ENCODE measurements around the gene DCUN1D1. TPM values are rescaled to one million over a fixed set of nuclear protein-coding genes. Genes with fewer than 3 reads are reported as not detected.

The DCUN1D1 gene
- total RNA-seq, 1 donor from 2014 or later, result 64.6 TPM

DNA sequence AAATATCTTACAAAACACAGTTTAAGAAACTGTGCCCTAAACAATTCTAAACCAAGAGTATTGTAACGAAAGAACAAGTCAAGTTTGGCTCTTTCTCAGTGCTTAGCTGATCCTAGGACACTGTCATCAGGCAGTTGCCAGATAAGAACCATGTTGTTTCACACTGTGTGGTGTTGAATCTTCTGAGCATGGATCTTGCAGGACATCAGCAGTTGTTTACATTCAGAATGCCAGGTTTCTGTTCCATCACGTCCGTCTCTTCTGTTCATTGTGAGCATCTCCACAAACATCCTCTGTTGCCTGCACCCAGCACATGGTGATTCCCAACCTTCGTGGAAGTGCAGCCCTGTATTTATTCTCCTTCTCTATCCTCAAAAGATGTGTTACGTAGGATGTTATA is 67.9 kb downstream of the DCUN1D1 start:
- Mint-ChIP-seq H3K4me3 (ENCODE audit: low read depth) (no peak overlapping the region), H3K36me3 (ENCODE audit: insufficient read depth) (peaks cover 14% of the 10 kb centered on the region), H3K9me3 (ENCODE audit: low read depth) (no peaks in the 10 kb centered on the region), H3K27ac (no peak overlapping the region), H3K4me1 (ENCODE audit: low read depth) (no peaks in the 10 kb centered on the region), H3K27me3 (no peaks in the 10 kb centered on the region)
- no peak for DNase-seq (ENCODE audit: low spot score, unreplicated experiment)
- TF ChIP-seq CTCF (IDR thresholded peaks at IDR 0.05; ENCODE audit: unreplicated experiment), result no peak

GRCh38 chr3:182911782-182912111 is 68.6 kb downstream of the DCUN1D1 start:
- Mint-ChIP-seq H3K36me3 (ENCODE audit: insufficient read depth) (peaks cover 14% of the 10 kb centered on the region), H3K4me3 (ENCODE audit: low read depth) (no peak overlapping the region), H3K27me3 (no peaks in the 10 kb centered on the region), H3K27ac (no peak overlapping the region), H3K4me1 (ENCODE audit: low read depth) (no peaks in the 10 kb centered on the region), H3K9me3 (ENCODE audit: low read depth) (no peaks in the 10 kb centered on the region)
- no peak for TF ChIP-seq CTCF (IDR thresholded peaks at IDR 0.05; ENCODE audit: unreplicated experiment)
- no peak for DNase-seq (ENCODE audit: low spot score, unreplicated experiment)

- peaks cover 16% of the 10 kb centered on the region for H3K36me3 Mint-ChIP-seq (ENCODE audit: insufficient read depth)
- no peak overlapping the region for H3K27ac Mint-ChIP-seq
- no peaks in the 10 kb centered on the region for H3K27me3 Mint-ChIP-seq
- H3K4me3 Mint-ChIP-seq (ENCODE audit: low read depth), result no peak overlapping the region
- no peaks in the 10 kb centered on the region for H3K4me1 Mint-ChIP-seq (ENCODE audit: low read depth)
- H3K9me3 Mint-ChIP-seq (ENCODE audit: low read depth), result no peaks in the 10 kb centered on the region
- no peak for DNase-seq (ENCODE audit: low spot score, unreplicated experiment)
- TF ChIP-seq CTCF (IDR thresholded peaks at IDR 0.05; ENCODE audit: unreplicated experiment), result no peak
These were observed 69.2 kb downstream of the DCUN1D1 start for GRCh38 chr3:182910936-182911781.

- Mint-ChIP-seq H3K27me3 (no peaks in the 10 kb centered on the region), H3K4me1 (ENCODE audit: low read depth) (no peaks in the 10 kb centered on the region), H3K4me3 (ENCODE audit: low read depth) (no peak overlapping the region), H3K9me3 (ENCODE audit: low read depth) (no peaks in the 10 kb centered on the region), H3K27ac (no peak overlapping the region), H3K36me3 (ENCODE audit: insufficient read depth) (peaks cover 17% of the 10 kb centered on the region)
- peak; percentile 69 for TF ChIP-seq CTCF (IDR thresholded peaks at IDR 0.05; ENCODE audit: unreplicated experiment)
- no peak for DNase-seq (ENCODE audit: low spot score, unreplicated experiment)
These were observed 70.9 kb downstream of the DCUN1D1 start for GRCh38 chr3:182909318-182910040.

- no peak for TF ChIP-seq CTCF (IDR thresholded peaks at IDR 0.05; ENCODE audit: unreplicated experiment)
- DNase-seq (ENCODE audit: low spot score, unreplicated experiment), result no peak
- H3K9me3 Mint-ChIP-seq (ENCODE audit: low read depth), result no peaks in the 10 kb centered on the region
- no peaks in the 10 kb centered on the region for H3K4me1 Mint-ChIP-seq (ENCODE audit: low read depth)
- H3K27me3 Mint-ChIP-seq, result no peaks in the 10 kb centered on the region
- no peak overlapping the region for H3K4me3 Mint-ChIP-seq (ENCODE audit: low read depth)
- H3K27ac Mint-ChIP-seq, result no peak overlapping the region
- peaks cover 14% of the 10 kb centered on the region for H3K36me3 Mint-ChIP-seq (ENCODE audit: insufficient read depth)
These were observed 71.9 kb downstream of the DCUN1D1 start for GRCh38 chr3:182908471-182908870.
